SK-N-SH (cell line): ENCODE results near the gene TMEM266. TPM values are rescaled to one million over a fixed set of nuclear protein-coding genes. Genes with fewer than 3 reads are reported as not detected.

ENCODE experiments used
- CTCF ChIA-PET: fragments of 300-600, 350-600 bp; formaldehyde crosslinking; extraction: SDS; loops from one replicate; lab custom pipeline; 2021; lab: Yijun Ruan, JAX
- POLR2A ChIA-PET: fragments of 350-600 bp; sonication (Branson Sonifier 250); formaldehyde crosslinking; extraction: SDS; loops from one replicate; lab custom pipeline; 2020; ENCODE audit warnings: antibody characterized with exemption, inconsistent platforms; lab: Yijun Ruan, JAX
- DNase-seq: peaks from one replicate; pipeline ENCODE4 v3.0.0; 2012
- H2AFZ ChIP-seq: fragments of 200-600 bp; sonication (generic); 2 replicates; pipeline ENCODE4 v1.8.1; 2016; ENCODE audit warnings: antibody characterized with exemption, mild to moderate bottlenecking, low read depth
- H3F3A ChIP-seq: fragments of 200-600 bp; sonication (generic); replicated peaks from 2 replicates; pipeline ENCODE3; 2016; ENCODE audit warnings: antibody characterized with exemption, mild to moderate bottlenecking; ENCODE audit not compliant: insufficient read depth
- H3K27ac ChIP-seq, 2 experiments: fragments of 200-500 bp in 1 of 2; fragments of 200-600 bp in 1 of 2; sonication (Bioruptor generic) in 1 of 2; sonication (generic), shearing (Covaris generic) in 1 of 2; 2 replicates each; pipeline versions ENCODE4 v1.5.1 to v1.6.1; 2014 to 2016; ENCODE audit warnings: low read depth in 2 of 2, inconsistent platforms in 1 of 2, low read length in 1 of 2, mild to moderate bottlenecking in 1 of 2, mixed read lengths in 1 of 2
- H3K27me3 ChIP-seq: fragments of 200-600 bp; sonication (generic), shearing (Covaris generic); 2 replicates; pipeline ENCODE4 v1.6.1; 2016; ENCODE audit warnings: mixed run types; ENCODE audit not compliant: insufficient read depth
- H3K36me3 ChIP-seq, 2 experiments: fragments of 200-500 bp in 1 of 2; fragments of 200-600 bp in 1 of 2; sonication (Bioruptor generic) in 1 of 2; sonication (generic) in 1 of 2; replicated peaks in 1 of 2; 2 replicates each; pipeline versions ENCODE3 to v1.5.1; 2014 to 2016; ENCODE audit warnings: low read length in 1 of 2, mild to moderate bottlenecking in 1 of 2; ENCODE audit not compliant: insufficient read depth in 2 of 2, control insufficient read depth in 1 of 2
- H3K4me1 ChIP-seq, 2 experiments: fragments of 200-500 bp in 1 of 2; fragments of 200-600 bp in 1 of 2; sonication (Bioruptor generic) in 1 of 2; sonication (generic), shearing (Covaris generic) in 1 of 2; 2 replicates each; pipeline versions ENCODE4 v1.5.1 to v1.6.1; 2014 to 2016; ENCODE audit warnings: low read depth in 1 of 2, low read length in 1 of 2, mixed run types in 1 of 2; ENCODE audit not compliant: insufficient read depth in 2 of 2, control insufficient read depth in 1 of 2
- H3K4me2 ChIP-seq: fragments of 200-600 bp; sonication (generic), shearing (Covaris generic); 2 replicates; pipeline ENCODE4 v1.6.1; 2017; ENCODE audit warnings: mixed run types
- H3K4me3 ChIP-seq, 2 experiments: fragments of 200-500 bp in 1 of 2; fragments of 200-600 bp in 1 of 2; sonication (Bioruptor generic) in 1 of 2; sonication (generic), shearing (Covaris generic) in 1 of 2; 2 replicates each; pipeline versions ENCODE4 v1.5.1 to v1.8.1; 2014 to 2016; ENCODE audit warnings: low read depth in 2 of 2, inconsistent platforms in 1 of 2, low read length in 1 of 2, mild to moderate bottlenecking in 1 of 2, mixed read lengths in 1 of 2, moderate library complexity in 1 of 2
- H3K79me2 ChIP-seq: fragments of 200-600 bp; sonication (generic); 2 replicates; pipeline ENCODE4 v1.8.1; 2017; ENCODE audit warnings: mild to moderate bottlenecking; ENCODE audit not compliant: insufficient read depth
- H3K9ac ChIP-seq: fragments of 200-600 bp; sonication (generic); 2 replicates; pipeline ENCODE4 v1.6.1; 2017; ENCODE audit warnings: mixed run types
- H3K9me2 ChIP-seq: fragments of 200-600 bp; sonication (generic); 2 replicates; pipeline ENCODE4 v1.6.1; 2017; ENCODE audit warnings: mixed run types
- H3K9me3 ChIP-seq: fragments of 200-600 bp; sonication (generic); 2 replicates; pipeline ENCODE4 v1.6.1; 2017; ENCODE audit warnings: mixed run types, mild to moderate bottlenecking, moderate library complexity
- H4K20me1 ChIP-seq: fragments of 200-600 bp; sonication (generic); 2 replicates; pipeline ENCODE4 v1.6.1; 2017; ENCODE audit warnings: mild to moderate bottlenecking, mixed run types; ENCODE audit not compliant: insufficient read depth
- CTCF ChIP-seq: fragments of 200-600 bp; sonication (generic); IDR thresholded peaks from 2 replicates; pipeline ENCODE4 v1.6.1; 2017; ENCODE audit warnings: antibody characterized with exemption, mild to moderate bottlenecking, moderate library complexity
- EP300 ChIP-seq, 2 experiments: IDR thresholded peaks; 2 replicates each; pipeline versions ENCODE4 v1.4.0 to v1.6.1; 2012; ENCODE audit warnings: borderline replicate concordance in 1 of 2, low read depth in 1 of 2, low read length in 1 of 2
- FOXM1 ChIP-seq: IDR thresholded peaks from 2 replicates; pipeline ENCODE4 v1.4.0; 2012; ENCODE audit warnings: low read depth, mild to moderate bottlenecking
- GABPA ChIP-seq: IDR thresholded peaks from 2 replicates; pipeline ENCODE4 v1.4.0; 2012; ENCODE audit warnings: low read depth, mild to moderate bottlenecking
- GATA2 ChIP-seq: sonication (generic); formaldehyde crosslinking; IDR thresholded peaks from 2 replicates; pipeline ENCODE4 v1.5.0; 2020; ENCODE audit warnings: mild to moderate bottlenecking, missing genetic modification reagents
- IRF3 ChIP-seq: fragments of 150-350 bp; IDR thresholded peaks from 2 replicates; pipeline ENCODE4 v1.6.1; 2016; ENCODE audit warnings: mild to moderate bottlenecking, low read depth, low read length
- JUND ChIP-seq: IDR thresholded peaks from 2 replicates; pipeline ENCODE4 v1.4.0; 2012
- MEF2A ChIP-seq: IDR thresholded peaks from 2 replicates; pipeline ENCODE4 v1.4.0; 2012; ENCODE audit warnings: low read depth, borderline replicate concordance
- MXI1 ChIP-seq: IDR thresholded peaks from 2 replicates; pipeline ENCODE4 v1.6.1; 2012; ENCODE audit warnings: mild to moderate bottlenecking, low read depth, low read length, improper control_type of control experiment
- NFIC ChIP-seq: IDR thresholded peaks from 2 replicates; pipeline ENCODE4 v1.4.0; 2012; ENCODE audit warnings: borderline replicate concordance
- POLR2AphosphoS5 ChIP-seq: IDR thresholded peaks from 2 replicates; pipeline ENCODE4 v1.6.1; 2012; ENCODE audit warnings: low read depth, low read length
- RAD21 ChIP-seq: IDR thresholded peaks from 2 replicates; pipeline ENCODE4 v1.6.1; 2012; ENCODE audit warnings: mild to moderate bottlenecking, low read length
- RCOR1 ChIP-seq: fragments of 150-350 bp; IDR thresholded peaks from 2 replicates; pipeline ENCODE4 v1.6.1; 2017; ENCODE audit warnings: antibody characterized with exemption, low read length
- RFX5 ChIP-seq: IDR thresholded peaks from 2 replicates; pipeline ENCODE4 v1.6.1; 2012; ENCODE audit warnings: mild to moderate bottlenecking, improper control_type of control experiment, low read length
- RXRA ChIP-seq: IDR thresholded peaks from 2 replicates; pipeline ENCODE4 v1.4.0; 2012; ENCODE audit warnings: low read depth, mild to moderate bottlenecking, borderline replicate concordance
- SIN3A ChIP-seq: IDR thresholded peaks from 2 replicates; pipeline ENCODE4 v1.6.1; 2012; ENCODE audit warnings: low read depth, mild to moderate bottlenecking, low read length, moderate library complexity, borderline replicate concordance
- SMC3 ChIP-seq: IDR thresholded peaks from 2 replicates; pipeline ENCODE4 v1.6.1; 2012; ENCODE audit warnings: low read depth, low read length, improper control_type of control experiment
- USF1 ChIP-seq: IDR thresholded peaks from 2 replicates; pipeline ENCODE4 v1.4.0; 2012; ENCODE audit warnings: low read depth, borderline replicate concordance
- YY1 ChIP-seq: IDR thresholded peaks from 2 replicates; pipeline ENCODE4 v1.4.0; 2012; ENCODE audit warnings: low read depth, mild to moderate bottlenecking
- WGBS: methylation state at CpG from one replicate; pipeline ENCODE4 v1.1.6; 2017; ENCODE audit warnings: low lambda C conversion rate; 5-methylcytosine and 5-hydroxymethylcytosine counted together
- polyA plus RNA-seq, 3 experiments: library from polyadenylated mRNA; depleted of rRNA; stranded (reverse); fragments of >200 nt; gene quantifications; 2 replicates each; pipeline ENCODE4 v1.2.3, GENCODE V29; 2012

The TMEM266 gene
- polyA plus RNA-seq, 1 of the 3 experiments (the other 2 are of a cell fraction) = 0.07 TPM

- Histone ChIP-seq H3K4me3 (no peak overlapping the region), H3K4me1 (peaks cover 0 to 3% of the 10 kb centered on the region in 2 experiments; a peak in 1 of 4 replicates), H3F3A (no peaks in the 10 kb centered on the region), H3K9ac (no peak overlapping the region), H3K9me3 (no peaks in the 10 kb centered on the region), H2AFZ (no peak overlapping the region), H3K79me2 (no peaks in the 10 kb centered on the region), H3K4me2 (no peak overlapping the region), H4K20me1 (no peaks in the 10 kb centered on the region), H3K27me3 (peaks cover 29% of the 10 kb centered on the region), H3K27ac (no peak overlapping the region), H3K9me2 (no peaks in the 10 kb centered on the region), H3K36me3 (no peaks in the 10 kb centered on the region)
- no peak for DNase-seq
- CTCF ChIA-PET = interaction anchor here (0.8 to 2.6 kb wide), 3 partner anchors 54 to 83 kb away, joined by 3 to 9 read pairs (median 4); partner anchors contain the start of gene NRG4
- POLR2A ChIA-PET = no interaction called here
- no peak for TF ChIP-seq RAD21
- TF ChIP-seq IRF3 = no peak
- TF ChIP-seq CTCF = no peak
- TF ChIP-seq MXI1 = no peak
- TF ChIP-seq SIN3A = no peak
- no peak for TF ChIP-seq GATA2 (CRISPR knock-in tag)
- TF ChIP-seq NFIC = no peak
- TF ChIP-seq FOXM1 = no peak
- no peak for TF ChIP-seq JUND
- TF ChIP-seq POLR2AphosphoS5 = no peak
- no peak for TF ChIP-seq GABPA
- no peak for TF ChIP-seq SMC3
- TF ChIP-seq EP300 (IDR thresholded peaks at IDR 0.05; ENCODE audit: borderline replicate concordance in 1 of 2, low read depth in 1 of 2, low read length in 1 of 2) = no peak
- no peak for TF ChIP-seq RFX5
- 72% methylated on average over 5 of the region's 5 CpGs for WGBS
Observed at GRCh38 chr15:76065793-76066192, 6.0 kb downstream of the TMEM266 start.

- H4K20me1 ChIP-seq = no peaks in the 10 kb centered on the region
- DNase-seq = no peak
- no peaks in the 10 kb centered on the region for H3K9me3 ChIP-seq
- H3K4me2 ChIP-seq = no peak overlapping the region
- H3K36me3 ChIP-seq = no peaks in the 10 kb centered on the region
- H3K4me3 ChIP-seq = no peak overlapping the region
- peaks cover 3% of the 10 kb centered on the region; the same call in 1 of the 2 replicates for H3K27me3 ChIP-seq
- H3K4me1 ChIP-seq = peaks cover 0 to 3% of the 10 kb centered on the region in 2 experiments; a peak in 1 of 4 replicates
- H3F3A ChIP-seq = no peaks in the 10 kb centered on the region
- no peak overlapping the region for H3K9ac ChIP-seq
- no peak overlapping the region for H3K27ac ChIP-seq
- TF ChIP-seq RXRA = no peak
- TF ChIP-seq SMC3 = no peak
- TF ChIP-seq GATA2 (CRISPR knock-in tag) = no peak
- no peak for TF ChIP-seq USF1
- no peak for TF ChIP-seq RCOR1
- TF ChIP-seq MEF2A = no peak
- TF ChIP-seq YY1 = no peak
- CTCF ChIA-PET = interaction anchor here (1.1 kb wide), 1 partner anchor 69 kb away, joined by 3 read pairs; no protein-coding TSS in a partner anchor
- POLR2A ChIA-PET = no interaction called here
- H2AFZ ChIP-seq = no peak overlapping the region
- H3K79me2 ChIP-seq = no peaks in the 10 kb centered on the region
- H3K9me2 ChIP-seq = no peaks in the 10 kb centered on the region
Observed at GRCh38 chr15:76070192-76070591, 10.4 kb downstream of the TMEM266 start.
